COLO668 (cell line): ENCODE results near the gene HECTD4.

Experiments used
- DNase-seq: peaks from one replicate; lab custom pipeline; 2025; ENCODE audit not compliant: unreplicated experiment; lab: John Stamatoyannopoulos, UW

The HECTD4 gene

DNA sequence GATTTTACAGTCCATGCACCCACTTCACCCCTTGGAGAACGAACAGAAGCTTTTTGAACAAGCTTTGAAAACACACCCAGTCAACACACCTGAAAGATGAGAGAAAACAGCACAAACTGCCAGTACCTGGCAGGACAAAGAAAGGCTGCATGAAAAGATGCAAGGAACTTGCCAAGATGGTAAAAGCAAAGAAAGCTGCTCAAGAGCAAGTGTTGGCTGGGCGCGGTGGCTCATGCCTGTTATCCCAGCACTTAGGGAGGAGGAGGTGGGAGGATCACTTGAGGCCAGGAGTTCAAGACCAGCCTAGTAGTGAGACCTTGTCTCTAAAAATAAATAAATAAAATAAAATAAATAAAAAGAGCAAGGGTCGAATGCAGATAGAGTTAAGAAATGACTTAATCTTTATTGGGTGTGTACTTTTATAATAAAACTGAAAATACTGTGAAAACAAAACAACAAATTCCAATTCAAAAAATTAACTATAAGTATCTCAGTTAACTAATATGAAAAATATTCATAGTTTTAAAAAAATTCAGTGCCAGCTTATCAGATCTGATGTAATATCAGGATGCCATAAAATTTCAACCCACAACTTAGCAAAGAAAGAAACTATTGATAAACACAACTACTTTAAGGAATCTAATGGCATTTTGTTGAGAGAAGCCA is 59.2 kb downstream of the HECTD4 start:
- no peak for DNase-seq

GRCh38 chr12:112322441-112322840 is 59.8 kb downstream of the HECTD4 start:
- no peak for DNase-seq

DNA sequence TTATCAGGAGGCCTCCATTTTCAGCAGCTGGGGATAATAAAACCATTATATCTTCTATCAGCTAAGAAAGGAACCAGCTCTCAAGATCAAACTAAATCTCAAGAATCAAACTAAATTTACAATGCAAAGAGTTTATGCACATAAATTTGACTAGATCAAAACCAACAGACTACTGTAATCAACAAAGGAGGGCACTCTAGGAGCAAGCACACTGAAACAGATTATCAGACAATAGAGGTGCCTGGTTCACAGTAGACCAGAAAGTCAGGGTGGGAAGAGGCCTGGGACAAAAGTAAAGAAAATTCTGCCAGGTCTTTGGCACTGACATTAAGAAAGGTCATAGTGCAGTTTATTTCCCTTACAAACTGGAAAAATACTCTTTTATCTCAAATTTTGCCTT is 61.0 kb downstream of the HECTD4 start:
- no peak for DNase-seq

- DNase-seq = no peak
Observed at GRCh38 chr12:112319395-112319794, 62.8 kb downstream of the HECTD4 start.

DNA sequence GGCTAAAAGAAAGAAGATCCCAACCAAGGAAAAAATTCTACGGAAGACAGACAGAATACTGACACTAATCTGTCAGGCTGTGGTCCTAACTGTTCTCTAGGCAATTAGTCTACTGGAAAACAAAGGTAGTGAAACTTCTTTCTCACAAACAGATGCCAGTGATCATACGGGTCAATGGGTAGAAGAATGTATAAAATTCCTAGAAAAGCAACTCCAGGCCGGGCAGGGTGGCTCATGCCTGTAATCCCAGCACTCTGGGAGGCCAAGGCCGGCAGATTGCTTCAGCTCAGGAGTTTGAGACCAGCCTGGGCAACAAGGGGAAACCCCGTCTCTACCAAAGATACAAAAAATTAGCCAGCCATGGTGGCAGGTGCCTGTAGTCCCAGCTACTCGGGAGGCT is 64.8 kb downstream of the HECTD4 start:
- DNase-seq = no peak

DNA sequence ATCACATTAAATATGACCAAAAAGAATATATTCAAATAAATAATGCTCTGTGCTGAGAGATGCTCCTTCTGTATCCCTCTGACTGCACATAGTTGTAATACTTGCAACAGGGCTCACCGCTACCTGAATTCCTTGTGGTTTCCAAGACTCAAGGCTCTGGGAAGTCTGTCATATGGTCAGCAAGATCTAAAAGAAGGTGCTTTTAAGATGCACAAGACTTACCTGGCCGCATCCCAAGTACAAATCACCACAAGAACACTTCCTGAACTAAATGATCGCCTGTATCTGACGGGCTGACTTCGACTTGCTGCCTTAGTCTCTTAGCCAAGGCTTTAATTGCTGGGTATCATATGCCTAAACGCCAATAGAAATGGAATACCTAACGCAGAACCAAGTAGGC is 67.2 kb downstream of the HECTD4 start:
- DNase-seq = no peak

GRCh38 chr12:112309797-112310196 is 72.4 kb downstream of the HECTD4 start:
- no peak for DNase-seq

GRCh38 chr12:112308652-112309051 is 73.6 kb downstream of the HECTD4 start:
- no peak for DNase-seq

DNA sequence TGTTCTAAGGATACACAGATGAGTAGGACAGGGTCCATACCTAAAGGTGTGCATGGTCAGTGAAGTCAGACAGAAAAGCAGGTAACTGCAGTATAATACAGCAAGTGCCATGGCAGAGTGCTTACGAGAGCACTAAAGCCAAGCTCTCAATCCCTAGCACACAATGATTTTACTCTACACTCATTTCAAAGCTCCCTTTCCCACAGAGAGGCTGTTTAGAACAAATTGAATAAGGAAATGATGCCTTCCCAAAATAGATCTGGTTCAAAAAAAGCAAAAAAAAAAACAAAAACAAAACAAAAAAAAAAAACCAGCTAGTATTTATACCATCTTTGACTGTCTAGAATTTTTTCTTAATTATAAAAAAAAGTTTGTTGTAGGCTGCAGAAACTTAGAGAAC is 74.1 kb downstream of the HECTD4 start:
- DNase-seq = no peak

DNA sequence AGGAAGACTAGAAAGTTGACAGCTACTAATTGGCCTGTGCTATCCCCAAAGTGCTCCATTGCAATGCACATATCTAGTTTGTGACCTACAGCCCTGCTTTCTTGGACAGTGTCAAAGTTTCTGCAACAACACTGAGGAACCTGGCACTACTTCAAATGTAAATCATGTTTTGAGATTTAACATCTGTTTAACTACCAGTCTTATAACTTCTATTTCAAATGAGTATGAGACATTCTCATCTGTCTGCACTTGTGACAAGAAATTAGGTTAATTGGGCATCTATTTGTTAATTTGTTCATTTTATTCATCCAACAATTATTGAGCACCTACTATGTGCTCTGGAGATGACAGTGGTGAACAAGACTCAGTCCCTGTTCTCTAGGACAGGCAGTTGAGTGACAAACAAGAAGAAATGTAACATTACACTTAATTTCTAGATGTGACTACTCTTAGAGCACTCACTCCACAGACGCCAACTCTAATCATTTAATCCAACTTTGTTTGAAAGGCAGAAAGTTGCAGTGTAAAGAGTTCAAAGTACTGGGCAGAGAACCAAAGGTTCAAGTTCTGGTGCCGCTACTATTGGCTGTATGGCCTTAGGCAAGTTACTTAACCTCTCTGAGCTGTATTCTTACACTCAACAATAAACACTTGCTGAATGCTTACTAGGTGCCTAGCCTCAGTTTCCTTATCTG is 74.8 kb downstream of the HECTD4 start:
- no peak for DNase-seq

GRCh38 chr12:112305951-112306350 is 76.3 kb downstream of the HECTD4 start:
- DNase-seq = no peak

GRCh38 chr12:112304436-112304835 is 77.8 kb downstream of the HECTD4 start:
- no peak for DNase-seq

DNA sequence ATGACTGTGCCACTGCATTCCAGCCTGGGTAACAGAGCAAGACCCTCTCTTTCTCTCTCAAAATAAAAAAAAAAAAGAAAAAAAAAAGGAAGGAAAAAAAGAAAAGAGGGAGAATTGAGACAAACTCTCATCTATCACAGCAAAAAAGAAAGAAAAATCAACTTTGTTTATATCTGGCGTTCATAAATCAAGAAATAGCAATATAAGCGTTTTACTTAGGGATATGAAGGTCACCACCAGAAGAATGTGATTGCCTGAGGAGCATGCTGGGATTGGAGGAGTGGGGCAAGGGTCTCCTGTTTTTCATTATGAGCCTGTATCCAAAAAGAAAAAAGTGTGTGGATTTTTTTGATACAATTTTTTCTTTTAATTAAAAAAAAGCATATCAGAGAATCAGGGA is 78.4 kb downstream of the HECTD4 start:
- DNase-seq = no peak

DNA sequence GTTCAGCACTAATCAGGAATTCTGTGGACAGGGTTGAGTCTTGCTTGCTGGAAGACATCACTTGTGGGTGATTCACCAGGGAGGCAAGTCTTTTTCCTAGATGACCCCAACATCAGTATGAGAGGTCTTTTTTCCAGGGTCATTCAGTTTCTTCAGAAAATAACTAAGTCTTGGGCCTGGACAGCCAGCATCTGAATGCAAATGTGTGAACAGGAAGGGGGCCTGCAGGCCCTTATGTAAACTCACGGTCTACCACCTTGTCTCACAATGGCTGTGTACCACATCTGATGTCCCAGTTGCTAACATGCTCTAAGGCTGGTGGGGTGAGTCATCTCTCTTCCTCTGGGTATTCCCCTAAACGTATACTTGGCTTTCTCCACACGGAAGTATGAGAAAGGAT is 79.2 kb downstream of the HECTD4 start:
- DNase-seq = no peak

GRCh38 chr12:112299704-112300103 is 82.5 kb downstream of the HECTD4 start:
- DNase-seq = no peak

DNA sequence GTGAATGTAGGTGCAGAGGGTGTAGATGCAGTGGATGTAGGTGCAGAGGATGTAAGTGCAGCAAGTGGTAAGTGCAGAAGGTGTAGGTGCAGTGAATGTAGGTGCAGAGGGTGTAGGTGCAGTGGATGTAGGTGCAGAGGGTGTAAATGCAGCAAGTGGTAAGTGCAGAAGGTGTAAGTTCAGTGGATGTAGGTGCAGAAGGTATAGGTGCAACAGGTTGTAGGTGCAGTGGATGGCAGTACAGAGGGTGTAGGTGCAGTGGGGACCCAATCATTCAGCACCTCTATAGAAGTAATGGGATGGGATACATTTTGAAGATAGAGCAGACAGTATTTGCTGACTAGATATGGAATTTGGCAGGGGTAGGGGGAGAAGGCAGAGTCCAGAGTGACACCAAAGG is 85.0 kb downstream of the HECTD4 start:
- DNase-seq = no peak

- no peak for DNase-seq
Observed at GRCh38 chr12:112296183-112296582, 86.0 kb downstream of the HECTD4 start.

GRCh38 chr12:112294793-112295192 is 87.4 kb downstream of the HECTD4 start:
- no peak for DNase-seq

DNA sequence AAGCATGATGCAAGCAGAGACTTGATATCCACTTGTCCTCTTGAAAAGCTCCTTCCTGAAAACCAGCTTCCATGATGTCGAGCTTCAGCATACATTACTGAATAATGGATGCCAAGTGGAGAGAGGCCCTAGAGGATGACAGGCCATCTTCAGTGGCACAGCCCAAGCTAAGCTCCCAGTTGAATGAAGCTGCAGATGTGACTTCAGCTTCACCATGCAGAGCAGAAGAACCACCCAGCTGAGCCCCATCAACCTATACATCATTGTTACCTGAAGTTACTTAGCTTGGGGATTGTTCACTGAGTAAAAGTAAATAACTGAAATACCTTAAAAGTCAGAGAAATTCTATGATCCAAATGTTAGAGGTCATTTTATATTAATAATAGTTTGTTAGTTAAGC is 93.6 kb downstream of the HECTD4 start:
- DNase-seq = no peak

GRCh38 chr12:112285600-112286401 is 96.4 kb downstream of the HECTD4 start:
- peak; percentile 71 for DNase-seq

GRCh38 chr12:112283546-112283945 is 98.7 kb downstream of the HECTD4 start:
- DNase-seq = no peak

GRCh38 chr12:112282920-112283319 is 99.3 kb downstream of the HECTD4 start:
- DNase-seq = no peak
